COR-L47 (cell line): Measurements from ENCODE around the gene NCEH1.
"Not testable (repeated sequence)": the region's sequence is repeated elsewhere in the genome, so short reads cannot be mapped to it uniquely, and the experiment has no call there.

Experiments used
- DNase-seq: peaks from one replicate; lab custom pipeline; 2025; lab: John Stamatoyannopoulos, UW

NCEH1 gene

GRCh38 chr3:172710664-172711453 lies at the start of gene NCEH1:
Gene NCEH1 (minus strand): TSS chr3:172711067. CDS start chr3:172710984, 83 bp downstream.
- DNase-seq = peak; percentile 97

- DNase-seq = not testable (repeated sequence)
These were observed 49.5 kb upstream of the NCEH1 start for GRCh38 chr3:172760416-172760815.

- no peak for DNase-seq
These were observed 42.3 kb upstream of the NCEH1 start for GRCh38 chr3:172753125-172753524.

GRCh38 chr3:172752651-172753050 lies 41.8 kb upstream of the NCEH1 start:
- no peak for DNase-seq

GRCh38 chr3:172751175-172751704 lies 40.4 kb upstream of the NCEH1 start:
- peak; percentile 25 for DNase-seq

GRCh38 chr3:172750368-172751174 lies 39.7 kb upstream of the NCEH1 start, which contains the start of gene ECT2:
Gene ECT2 (plus strand): TSS chr3:172750726. CDS start chr3:172754531, 3,805 bp downstream.
- DNase-seq = peak; percentile 100

DNA sequence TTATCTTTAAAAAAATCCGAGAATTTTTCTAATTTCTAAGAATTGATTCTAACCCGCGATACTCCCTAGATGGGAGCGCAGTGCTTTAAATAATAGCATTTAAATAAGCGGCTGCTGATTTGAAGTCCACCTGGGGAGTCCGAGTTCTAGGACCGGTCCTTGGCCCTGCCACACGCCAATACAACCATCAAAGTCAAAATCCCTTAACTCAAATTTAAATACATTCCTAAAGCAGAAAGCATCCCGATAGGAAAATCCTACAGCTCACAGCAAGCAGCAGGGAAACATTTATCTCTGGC lies 39.2 kb upstream of the NCEH1 start:
- peak; percentile 36 for DNase-seq

- peak; percentile 80 for DNase-seq
These were observed 38.5 kb upstream of the NCEH1 start for GRCh38 chr3:172749230-172749965.

DNA sequence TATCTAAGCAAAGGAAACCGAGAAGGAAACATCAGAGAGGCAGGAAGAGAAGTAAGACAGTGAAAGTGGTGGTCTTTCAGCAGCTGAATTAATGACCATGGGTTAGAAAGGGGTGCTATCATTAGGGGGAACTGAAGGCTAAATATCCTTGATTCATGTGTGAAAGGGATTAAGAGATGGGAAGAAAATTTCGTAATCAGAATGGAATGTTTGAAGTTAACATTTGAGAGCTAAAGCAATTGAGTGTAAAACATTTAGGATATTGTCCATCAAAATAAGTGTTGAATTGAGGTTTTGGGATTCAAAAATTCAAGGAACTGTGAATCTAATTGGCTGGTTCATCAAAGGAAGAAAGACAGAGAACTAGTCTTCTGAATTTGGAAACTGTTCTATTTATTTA lies 35.6 kb upstream of the NCEH1 start:
- DNase-seq = no peak

DNA sequence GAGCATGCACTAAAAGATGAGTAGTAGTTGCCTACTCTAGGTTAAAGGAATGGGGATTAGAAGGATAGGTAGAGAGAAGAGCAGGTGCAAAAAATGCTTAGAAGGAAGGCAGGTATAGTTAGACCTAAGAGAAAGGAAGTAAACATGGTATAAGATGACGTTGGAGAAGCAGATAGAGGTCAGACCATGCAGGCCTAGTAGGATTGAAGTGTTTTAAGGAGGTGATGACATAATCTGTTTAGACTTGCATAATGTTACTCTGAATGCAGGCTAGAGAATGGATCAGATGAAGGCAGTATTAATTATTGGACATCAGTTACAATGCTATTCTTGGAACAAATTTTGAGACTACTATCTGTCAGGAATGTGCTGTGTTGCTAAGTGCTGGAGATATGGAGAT lies 28.6 kb upstream of the NCEH1 start:
- DNase-seq = no peak

DNA sequence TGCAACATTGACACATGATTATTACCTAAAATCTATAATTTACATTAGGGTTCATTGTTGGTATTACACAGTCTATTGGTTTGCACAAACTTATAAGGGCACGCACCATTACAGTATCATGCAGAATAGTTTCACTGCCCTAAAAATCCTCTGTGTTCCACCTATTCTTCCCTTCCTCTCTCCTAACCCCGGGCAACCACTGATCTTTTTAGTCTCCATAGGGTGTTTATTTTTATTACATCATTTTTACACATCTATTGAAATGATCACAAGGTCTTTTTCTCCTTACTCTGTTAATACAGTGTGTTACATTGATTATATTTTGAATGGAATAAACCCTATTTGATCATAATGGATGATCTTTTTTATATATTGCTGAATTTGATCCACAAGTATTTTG lies 24.1 kb upstream of the NCEH1 start:
- no peak for DNase-seq

GRCh38 chr3:172726380-172726779 lies 15.5 kb upstream of the NCEH1 start:
- no peak for DNase-seq

DNA sequence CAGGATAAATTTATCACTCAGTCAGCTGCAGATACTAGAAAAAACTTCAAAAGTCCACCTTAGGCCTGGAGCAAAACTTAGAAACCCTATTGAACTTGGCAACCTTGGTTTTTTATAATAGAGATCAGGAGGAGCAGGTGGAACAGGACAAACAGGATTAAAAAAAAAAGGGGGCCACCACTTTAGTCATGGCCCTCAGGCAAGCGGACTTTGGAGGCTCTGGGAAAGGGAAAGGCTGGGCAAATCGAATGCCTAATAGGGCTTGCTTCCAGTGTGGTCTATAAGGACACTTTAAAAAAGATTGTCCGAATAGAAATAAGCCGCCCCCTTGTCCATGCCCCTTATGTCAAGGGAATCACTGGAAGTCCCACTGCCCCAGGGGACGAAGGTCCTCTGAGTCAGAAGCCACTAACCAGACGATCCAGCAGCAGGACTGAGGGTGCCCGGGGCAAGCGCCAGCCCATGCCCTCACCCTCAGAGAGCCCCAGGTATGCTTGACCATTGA lies 11.7 kb upstream of the NCEH1 start:
- not testable (repeated sequence) for DNase-seq

DNA sequence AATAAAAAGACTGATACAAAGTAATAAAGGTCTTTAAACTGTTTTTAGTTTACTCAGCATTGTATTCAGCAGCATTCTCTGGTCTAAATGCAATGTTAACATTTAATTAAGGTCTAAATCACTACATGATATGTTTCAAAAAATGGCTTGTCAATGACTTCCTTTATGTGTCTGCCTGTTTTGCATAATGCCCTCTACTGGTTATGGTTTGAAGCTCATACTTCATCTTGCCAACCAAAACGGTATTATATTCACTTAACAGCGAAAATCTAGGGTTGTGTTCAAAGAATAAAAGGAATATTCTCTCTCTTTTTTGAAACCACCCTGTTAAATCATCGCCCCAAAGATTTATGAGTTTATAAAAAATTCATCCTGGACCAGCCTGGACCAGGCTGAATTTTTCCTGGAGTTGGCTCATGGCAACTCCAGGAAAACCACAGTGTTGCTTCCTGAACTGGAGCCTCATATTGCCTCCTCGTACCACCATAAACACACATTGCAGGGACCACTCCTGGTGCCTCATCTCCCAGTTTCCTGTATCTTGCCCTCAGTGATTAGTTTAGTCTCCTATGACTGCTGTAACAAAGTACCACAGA lies 6.7 kb upstream of the NCEH1 start:
- no peak for DNase-seq

- no peak for DNase-seq
These were observed 5.6 kb upstream of the NCEH1 start for GRCh38 chr3:172716476-172716875.

GRCh38 chr3:172713316-172713715 lies 2.4 kb upstream of the NCEH1 start:
- no peak for DNase-seq

GRCh38 chr3:172711454-172711795 lies 558 bp upstream of the NCEH1 start:
- DNase-seq = no peak

DNA sequence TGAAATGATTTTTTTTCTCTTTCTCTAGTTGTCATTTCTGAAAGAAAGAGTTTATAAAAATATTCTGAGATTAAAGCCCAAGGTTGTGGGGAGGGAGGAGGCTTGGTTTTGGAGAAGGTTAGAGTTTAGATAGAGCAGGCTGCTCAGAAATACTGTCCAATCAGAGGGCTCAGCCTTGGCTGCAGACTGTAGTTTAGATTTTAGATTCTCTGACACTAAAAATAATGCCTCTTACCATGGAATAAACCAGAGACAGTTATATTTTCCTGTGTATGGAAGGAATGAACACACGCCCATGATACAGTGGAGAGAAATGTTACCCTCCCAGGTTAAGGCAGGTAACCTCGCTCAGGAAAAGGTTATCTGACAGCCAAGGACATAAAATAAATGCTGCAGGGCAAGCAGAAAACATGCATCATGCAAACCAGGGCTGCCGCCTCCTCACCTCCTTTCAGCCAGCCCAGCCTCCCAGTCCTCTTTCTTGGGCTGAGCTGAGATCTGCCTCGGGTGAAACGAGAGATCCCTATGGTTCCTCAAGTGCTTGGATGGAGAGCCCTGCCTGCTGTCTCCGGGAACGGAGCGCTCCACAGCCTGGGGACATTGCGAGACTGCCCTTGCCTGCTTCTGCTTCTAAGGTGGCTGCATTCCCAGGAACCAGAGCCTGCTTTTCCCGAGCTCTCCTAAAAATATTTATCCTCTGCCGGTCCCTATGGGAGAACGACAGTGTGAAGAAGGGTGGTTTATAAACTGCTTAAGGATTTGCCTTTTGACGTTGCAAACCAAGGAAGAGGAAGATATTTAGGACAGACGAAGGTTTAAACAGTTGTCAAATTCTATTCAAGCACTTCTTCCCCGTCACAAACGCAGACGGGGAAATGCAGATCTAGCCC lies 848 bp downstream of the NCEH1 start:
- peak; percentile 13 for DNase-seq

- no peak for DNase-seq
These were observed 1.7 kb downstream of the NCEH1 start for GRCh38 chr3:172708921-172709773.

- DNase-seq = no peak
These were observed 2.9 kb downstream of the NCEH1 start for GRCh38 chr3:172707967-172708366.
